Stimulated activated CD8-positive, alpha-beta memory T cell treated with anti-CD3 and anti-CD28 coated beads, Interleukin-15, amount 100 ng/mL, for 48 hours (primary cell): ENCODE data around the gene LMNA.
"Not testable (repeated sequence)": the region's sequence is repeated elsewhere in the genome, so short reads cannot be mapped to it uniquely, and the experiment has no call there.

ENCODE experiments used
- DNase-seq, 2 donors: peaks; one replicate each; pipeline ENCODE4 v3.0.0-alpha.2; 2020; ENCODE audit warnings: low read depth in 2 of 2

LMNA gene

GRCh38 chr1:156104861-156105832 lies 9.4 kb upstream of the LMNA start:
- DNase-seq: no peak

- DNase-seq: no peak
Measured at GRCh38 chr1:156106624-156107488, 7.7 kb upstream of the LMNA start.

GRCh38 chr1:156108057-156108456 lies 6.5 kb upstream of the LMNA start:
- DNase-seq: no peak

GRCh38 chr1:156108664-156109241 lies 5.8 kb upstream of the LMNA start:
- DNase-seq: no peak

- DNase-seq: no peak
Measured at GRCh38 chr1:156110252-156110651, 4.3 kb upstream of the LMNA start.

GRCh38 chr1:156111355-156111962 lies 3.1 kb upstream of the LMNA start:
- DNase-seq: no peak

- DNase-seq: no peak
Measured at GRCh38 chr1:156112276-156113137, 2.0 kb upstream of the LMNA start.

- DNase-seq: no peak
Measured at GRCh38 chr1:156113282-156113950, 1.1 kb upstream of the LMNA start.

GRCh38 chr1:156114919-156115513 lies 505 bp downstream of the LMNA start:
- no peak for DNase-seq

- DNase-seq: no peak
Measured at GRCh38 chr1:156115514-156116374, 1.2 kb downstream of the LMNA start.

GRCh38 chr1:156116731-156117130 lies 2.2 kb downstream of the LMNA start:
- DNase-seq: not testable (repeated sequence)

GRCh38 chr1:156117414-156118176 lies 3.1 kb downstream of the LMNA start:
- DNase-seq: no peak

- DNase-seq: no peak
Measured at GRCh38 chr1:156118177-156118868, 3.8 kb downstream of the LMNA start.

- no peak for DNase-seq
Measured at GRCh38 chr1:156119503-156120209, 5.1 kb downstream of the LMNA start.

- no peak for DNase-seq
Measured at GRCh38 chr1:156120318-156120717, 5.8 kb downstream of the LMNA start.

- not testable (repeated sequence) for DNase-seq
Measured at GRCh38 chr1:156121005-156121404, 6.5 kb downstream of the LMNA start.

GRCh38 chr1:156121457-156121856 lies 6.9 kb downstream of the LMNA start:
- no peak for DNase-seq
